IMR-90 (cell line): ENCODE data around the gene MZF1. TPM values are rescaled to one million over a fixed set of nuclear protein-coding genes. Genes with fewer than 3 reads are reported as not detected.
"Not testable (repeated sequence)": the region's sequence is repeated elsewhere in the genome, so short reads cannot be mapped to it uniquely, and the experiment has no call there.

ENCODE experiments used
- ATAC-seq: fragments of 200-7000 bp; cut with Tn5 transposase; 2 replicates; pipeline ENCODE4 v1.9.1; 2020; ENCODE audit warnings: low read depth, mild to moderate bottlenecking, moderate library complexity
- BruUV-seq: library from RNA; stranded (reverse); fragments of 400-500 nt; replicated peaks from 2 replicates; lab custom pipeline; 2021; lab: Mats Ljungman, UMichigan
- CTCF ChIA-PET: fragments of 300-600 bp; formaldehyde crosslinking; extraction: SDS; loops from one replicate; lab custom pipeline; 2021; ENCODE audit warnings: antibody characterized with exemption; lab: Yijun Ruan, JAX
- POLR2A ChIA-PET: fragments of 300-600 bp; sonication (Branson Sonifier 250); formaldehyde crosslinking; loops from one replicate; lab custom pipeline; 2022; ENCODE audit warnings: antibody characterized with exemption; ENCODE audit not compliant: unreplicated experiment; lab: Charles Lee
- DNase-seq: peaks from one replicate; pipeline ENCODE4 v3.0.0; 2013
- H2AFZ ChIP-seq: replicated peaks from 2 replicates; pipeline ENCODE3; 2013; ENCODE audit warnings: low read length, mild to moderate bottlenecking; ENCODE audit not compliant: poor library complexity
- H2AK5ac ChIP-seq: 2 replicates; pipeline ENCODE4 v1.6.1; 2013; ENCODE audit warnings: low read depth, low read length, inconsistent platforms
- H2AK9ac ChIP-seq: replicated peaks from 2 replicates; pipeline ENCODE3; 2013; ENCODE audit warnings: mild to moderate bottlenecking, low read depth, low read length, moderate library complexity; ENCODE audit not compliant: poor library complexity
- H2BK120ac ChIP-seq: 2 replicates; pipeline ENCODE4 v1.6.1; 2013; ENCODE audit warnings: low read depth, low read length, inconsistent platforms
- H2BK15ac ChIP-seq: 3 replicates; pipeline ENCODE4 v1.6.1; 2013; ENCODE audit warnings: low read depth, low read length, inconsistent platforms
- H2BK20ac ChIP-seq: 2 replicates; pipeline ENCODE4 v1.6.1; 2013; ENCODE audit warnings: low read depth, mild to moderate bottlenecking, inconsistent platforms, low read length, moderate library complexity
- H2BK5ac ChIP-seq: 2 replicates; pipeline ENCODE4 v1.6.1; 2013; ENCODE audit warnings: mild to moderate bottlenecking, low read depth, low read length, inconsistent platforms; ENCODE audit not compliant: poor library complexity, severe bottlenecking
- H3K14ac ChIP-seq: replicated peaks from 2 replicates; pipeline ENCODE4 v1.6.1; 2013; ENCODE audit warnings: low read depth, low read length, inconsistent platforms
- H3K18ac ChIP-seq: 2 replicates; pipeline ENCODE4 v1.6.1; 2013; ENCODE audit warnings: low read depth, low read length, control low read depth
- H3K23ac ChIP-seq: 2 replicates; pipeline ENCODE4 v1.6.1; 2013; ENCODE audit warnings: low read depth, low read length, inconsistent platforms
- H3K27ac ChIP-seq: 2 replicates; pipeline ENCODE4 v1.5.1; 2013; ENCODE audit warnings: mild to moderate bottlenecking, control low read depth, low read length; ENCODE audit not compliant: insufficient read depth
- H3K27me3 ChIP-seq: 2 replicates; pipeline ENCODE4 v1.6.1; 2013; ENCODE audit warnings: low read length; ENCODE audit not compliant: control insufficient read depth, insufficient read depth
- H3K36me3 ChIP-seq: 2 replicates; pipeline ENCODE4 v1.6.1; 2013; ENCODE audit warnings: low read length, mixed read lengths; ENCODE audit not compliant: control insufficient read depth, insufficient read depth
- H3K4ac ChIP-seq: 2 replicates; pipeline ENCODE4 v1.6.1; 2013; ENCODE audit warnings: low read depth, low read length, inconsistent platforms
- H3K4me1 ChIP-seq: 2 replicates; pipeline ENCODE4 v1.6.1; 2013; ENCODE audit warnings: low read length, mixed read lengths; ENCODE audit not compliant: control insufficient read depth, insufficient read depth
- H3K4me2 ChIP-seq: 2 replicates; pipeline ENCODE4 v1.6.1; 2013; ENCODE audit warnings: low read depth, mild to moderate bottlenecking, control low read depth, low read length, moderate library complexity
- H3K4me3 ChIP-seq: 2 replicates; pipeline ENCODE4 v1.5.1; 2013; ENCODE audit warnings: low read depth, mild to moderate bottlenecking, control low read depth, low read length, moderate library complexity; ENCODE audit not compliant: insufficient read depth
- H3K56ac ChIP-seq: 2 replicates; pipeline ENCODE4 v1.6.1; 2013; ENCODE audit warnings: low read length, inconsistent platforms; ENCODE audit not compliant: insufficient read depth; ENCODE audit errors: extremely low read depth
- H3K79me1 ChIP-seq, 2 experiments: 2 replicates each; pipeline ENCODE4 v1.6.1; 2013; ENCODE audit warnings: low read length in 2 of 2, inconsistent platforms in 1 of 2, low read depth in 1 of 2
- H3K9ac ChIP-seq: 2 replicates; pipeline ENCODE4 v1.6.1; 2013; ENCODE audit warnings: low read depth, low read length, control low read depth
- H3K9me1 ChIP-seq: 2 replicates; pipeline ENCODE4 v1.6.1; 2013; ENCODE audit warnings: low read length, inconsistent platforms; ENCODE audit not compliant: insufficient read depth
- H3K9me3 ChIP-seq: 2 replicates; pipeline ENCODE4 v1.6.1; 2013; ENCODE audit warnings: low read length; ENCODE audit not compliant: control insufficient read depth, insufficient read depth
- H4K20me1 ChIP-seq: 2 replicates; pipeline ENCODE4 v1.6.1; 2013; ENCODE audit warnings: low read length, inconsistent platforms; ENCODE audit not compliant: insufficient read depth
- H4K5ac ChIP-seq: 2 replicates; pipeline ENCODE4 v1.6.1; 2013; ENCODE audit warnings: mild to moderate bottlenecking, low read depth, low read length, control low read depth
- H4K8ac ChIP-seq, 2 experiments: 2 replicates each; pipeline ENCODE4 v1.6.1; 2013; ENCODE audit warnings: low read depth in 2 of 2, low read length in 2 of 2, control low read depth in 1 of 2, inconsistent platforms in 1 of 2
- H4K91ac ChIP-seq: 2 replicates; pipeline ENCODE4 v1.6.1; 2013; ENCODE audit warnings: low read depth, low read length, inconsistent platforms; ENCODE audit not compliant: insufficient read depth
- WGBS, 2 experiments: methylation state at CpG; one replicate each; pipeline versions ENCODE4 v1.1.5 to v1.1.7; 2013; ENCODE audit warnings: missing lambda C conversion rate in 2 of 2; ENCODE audit not compliant: insufficient read length in 1 of 2; ENCODE audit errors: extremely low coverage in 2 of 2; 5-methylcytosine and 5-hydroxymethylcytosine counted together
- dilution Hi-C: fragments of 300-500 bp; cut with HindIII; formaldehyde crosslinking; loops from one replicate; pipeline ENCODE4 v1.14.3; 2018; ENCODE audit warnings: low sequenced_read_pairs; ENCODE audit not compliant: unreplicated experiment
- in situ Hi-C: fragments of 300-500 bp; cut with MboI; formaldehyde crosslinking; loops from 3 replicates; pipeline ENCODE4 v1.14.3; 2019; ENCODE audit warnings: low sequenced_read_pairs, inconsistent platforms, mixed read lengths
- intact Hi-C: fragments of 100-400 bp; cut with micrococcal nuclease; formaldehyde crosslinking; loops from 2 replicates; pipeline ENCODE4 v1.10.0; 2022
- polyA plus RNA-seq, 3 experiments: library from polyadenylated mRNA; depleted of rRNA; stranded (reverse); fragments of >200 nt; gene quantifications; 2 replicates each; pipeline ENCODE4 v1.2.3, GENCODE V29; 2012; ENCODE audit warnings: low replicate concordance in 1 of 3
- total RNA-seq: library from RNA; depleted of rRNA; stranded (reverse); fragments of >200 nt; gene quantifications from 2 replicates; pipeline ENCODE4 v1.2.3, GENCODE V29; 2012
- TF ChIP-seq, protein P1 (sequence below): conservative IDR thresholded peaks from 2 replicates; pipeline ENCODE4 v1.5.1; 2012; ENCODE audit warnings: mild to moderate bottlenecking, low read depth, low read length, improper control_type of control experiment

Gene MZF1
- total and polyA plus RNA-seq, 2 of the 4 experiments (the other 2 are of a cell fraction): 3.4 to 15.0 TPM

DNA sequence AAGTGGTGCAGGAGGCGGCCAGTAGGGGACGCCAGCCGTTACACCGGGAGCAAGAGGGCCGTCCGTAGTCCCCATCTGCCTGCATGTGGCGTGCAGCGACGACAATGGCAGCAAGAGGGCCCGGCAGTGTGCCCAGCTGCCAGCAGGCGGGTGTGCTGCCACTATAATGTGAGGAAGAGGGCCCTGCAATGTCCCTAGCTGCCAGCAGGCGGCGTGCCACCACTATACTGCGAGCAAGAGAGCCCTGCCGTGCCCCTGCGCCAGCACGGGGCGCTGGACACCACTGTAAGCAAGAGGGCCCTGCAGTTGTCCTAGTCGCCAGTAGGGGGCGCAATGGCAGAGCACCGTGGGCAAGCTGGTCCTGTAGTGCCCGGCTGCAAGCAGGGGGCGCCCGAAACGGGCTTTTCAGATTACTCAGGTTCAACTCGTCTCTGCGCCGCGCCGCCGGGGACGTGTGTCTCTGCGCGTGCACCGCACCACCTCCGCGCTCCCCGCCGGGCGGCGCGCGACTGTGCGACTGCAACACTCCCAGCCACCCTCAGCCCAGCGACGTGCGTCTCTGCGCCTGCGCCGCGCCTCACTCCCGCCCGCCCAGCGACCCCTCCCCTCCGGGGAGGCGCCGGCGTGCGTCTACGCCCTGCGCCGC is 33.2 kb upstream of the MZF1 start:
- 79% methylated on average over 17 of the region's 62 CpGs; no CpG with 5 or more reads in 1 of the 2 experiments for WGBS, 2 experiments
- H2AK9ac ChIP-seq, H3K14ac ChIP-seq, H3K9me3 ChIP-seq, DNase-seq, H4K91ac ChIP-seq, H3K4me3 ChIP-seq, H3K27me3 ChIP-seq, H3K56ac ChIP-seq, H2BK120ac ChIP-seq, ATAC-seq, H2BK15ac ChIP-seq, H3K4me1 ChIP-seq, H2BK5ac ChIP-seq, H3K9ac ChIP-seq, H2AFZ ChIP-seq, H3K36me3 ChIP-seq, H4K5ac ChIP-seq, intact Hi-C loops, H3K27ac ChIP-seq, dilution Hi-C loops, H4K8ac ChIP-seq, H3K79me1 ChIP-seq, H3K23ac ChIP-seq, H2AK5ac ChIP-seq, BruUV-seq, H4K20me1 ChIP-seq, H2BK20ac ChIP-seq, CTCF ChIA-PET, H3K9me1 ChIP-seq, H3K18ac ChIP-seq, H3K4ac ChIP-seq, POLR2A ChIA-PET, in situ Hi-C loops, H3K4me2 ChIP-seq: not testable (repeated sequence)
- TF ChIP-seq, protein P1, sequence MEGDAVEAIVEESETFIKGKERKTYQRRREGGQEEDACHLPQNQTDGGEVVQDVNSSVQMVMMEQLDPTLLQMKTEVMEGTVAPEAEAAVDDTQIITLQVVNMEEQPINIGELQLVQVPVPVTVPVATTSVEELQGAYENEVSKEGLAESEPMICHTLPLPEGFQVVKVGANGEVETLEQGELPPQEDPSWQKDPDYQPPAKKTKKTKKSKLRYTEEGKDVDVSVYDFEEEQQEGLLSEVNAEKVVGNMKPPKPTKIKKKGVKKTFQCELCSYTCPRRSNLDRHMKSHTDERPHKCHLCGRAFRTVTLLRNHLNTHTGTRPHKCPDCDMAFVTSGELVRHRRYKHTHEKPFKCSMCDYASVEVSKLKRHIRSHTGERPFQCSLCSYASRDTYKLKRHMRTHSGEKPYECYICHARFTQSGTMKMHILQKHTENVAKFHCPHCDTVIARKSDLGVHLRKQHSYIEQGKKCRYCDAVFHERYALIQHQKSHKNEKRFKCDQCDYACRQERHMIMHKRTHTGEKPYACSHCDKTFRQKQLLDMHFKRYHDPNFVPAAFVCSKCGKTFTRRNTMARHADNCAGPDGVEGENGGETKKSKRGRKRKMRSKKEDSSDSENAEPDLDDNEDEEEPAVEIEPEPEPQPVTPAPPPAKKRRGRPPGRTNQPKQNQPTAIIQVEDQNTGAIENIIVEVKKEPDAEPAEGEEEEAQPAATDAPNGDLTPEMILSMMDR: 0 out of 2 replicates have a peak, but pooled peaks have one; percentile 7
